Fibroblast of skin of right quadriceps (primary cell): ENCODE measurements around the gene SLAMF6.

Experiments used
- DNase-seq: peaks from one replicate; pipeline ENCODE4 v3.0.0-alpha.2; 2013

SLAMF6 gene

GRCh38 chr1:160460683-160461287 lies 62.3 kb downstream of the SLAMF6 start:
- DNase-seq = no peak

GRCh38 chr1:160460214-160460642 lies 62.8 kb downstream of the SLAMF6 start:
- no peak for DNase-seq

- no peak for DNase-seq
Observed at GRCh38 chr1:160459687-160460086, 63.4 kb downstream of the SLAMF6 start.

GRCh38 chr1:160459056-160459455 lies 64.0 kb downstream of the SLAMF6 start:
- no peak for DNase-seq

- no peak for DNase-seq
Observed at GRCh38 chr1:160455153-160455517, 67.9 kb downstream of the SLAMF6 start.

GRCh38 chr1:160454371-160455152 lies 68.5 kb downstream of the SLAMF6 start:
- no peak for DNase-seq

GRCh38 chr1:160453443-160453842 lies 69.6 kb downstream of the SLAMF6 start:
- DNase-seq = no peak

GRCh38 chr1:160451859-160452232 lies 71.2 kb downstream of the SLAMF6 start:
- DNase-seq = no peak

GRCh38 chr1:160451119-160451858 lies 71.8 kb downstream of the SLAMF6 start:
- no peak for DNase-seq

GRCh38 chr1:160449494-160449893 lies 73.6 kb downstream of the SLAMF6 start:
- DNase-seq = no peak

GRCh38 chr1:160446945-160447600 lies 76.0 kb downstream of the SLAMF6 start:
- no peak for DNase-seq

- DNase-seq = no peak
Observed at GRCh38 chr1:160439718-160440117, 83.3 kb downstream of the SLAMF6 start.

GRCh38 chr1:160438935-160439334 lies 84.1 kb downstream of the SLAMF6 start:
- DNase-seq = no peak

- no peak for DNase-seq
Observed at GRCh38 chr1:160438317-160438918, 84.6 kb downstream of the SLAMF6 start.

GRCh38 chr1:160437432-160438316 lies 85.4 kb downstream of the SLAMF6 start:
- no peak for DNase-seq

- DNase-seq = no peak
Observed at GRCh38 chr1:160436966-160437365, 86.1 kb downstream of the SLAMF6 start.
